ENCODE measurements around the gene CACNB1.

CACNB1 gene

DNA sequence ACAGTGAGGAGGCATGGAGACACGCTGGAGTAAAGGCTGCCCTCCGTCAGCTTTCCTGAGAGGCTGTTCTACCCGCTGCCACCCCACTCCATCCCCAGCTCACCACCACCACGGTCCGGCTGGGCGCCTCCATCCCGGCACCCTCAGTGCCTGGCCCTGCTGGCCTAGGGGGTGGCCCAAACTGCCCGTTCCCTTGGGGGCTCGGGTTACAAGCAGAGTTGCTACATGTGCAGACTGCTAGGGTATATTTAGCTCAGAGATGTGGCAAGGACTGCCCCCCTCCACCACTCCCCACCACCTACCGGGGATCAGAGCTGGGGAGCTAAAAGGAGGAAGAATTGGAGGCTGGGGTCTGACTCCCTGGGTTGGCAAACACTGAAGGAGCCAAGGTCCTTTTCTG, 4.1 kb downstream of the CACNB1 start:
- Histone ChIP-seq H3K4me1 (ENCODE audit: control insufficient read depth in 1 of 2, insufficient read depth in 1 of 2, low read depth in 1 of 2, low read length in 1 of 2) (peaks cover 7 to 18% of the 10 kb centered on the region in 2 experiments), H3K4me3 (ENCODE audit: low read depth in 1 of 2, low read length in 1 of 2) (no peak overlapping the region), H3K36me3 (no peaks in the 10 kb centered on the region), H3K9me3 (no peaks in the 10 kb centered on the region), H3K27me3 (peaks cover 56% of the 10 kb centered on the region), H3K27ac (no peak overlapping the region)
- TF ChIP-seq, protein P1, sequence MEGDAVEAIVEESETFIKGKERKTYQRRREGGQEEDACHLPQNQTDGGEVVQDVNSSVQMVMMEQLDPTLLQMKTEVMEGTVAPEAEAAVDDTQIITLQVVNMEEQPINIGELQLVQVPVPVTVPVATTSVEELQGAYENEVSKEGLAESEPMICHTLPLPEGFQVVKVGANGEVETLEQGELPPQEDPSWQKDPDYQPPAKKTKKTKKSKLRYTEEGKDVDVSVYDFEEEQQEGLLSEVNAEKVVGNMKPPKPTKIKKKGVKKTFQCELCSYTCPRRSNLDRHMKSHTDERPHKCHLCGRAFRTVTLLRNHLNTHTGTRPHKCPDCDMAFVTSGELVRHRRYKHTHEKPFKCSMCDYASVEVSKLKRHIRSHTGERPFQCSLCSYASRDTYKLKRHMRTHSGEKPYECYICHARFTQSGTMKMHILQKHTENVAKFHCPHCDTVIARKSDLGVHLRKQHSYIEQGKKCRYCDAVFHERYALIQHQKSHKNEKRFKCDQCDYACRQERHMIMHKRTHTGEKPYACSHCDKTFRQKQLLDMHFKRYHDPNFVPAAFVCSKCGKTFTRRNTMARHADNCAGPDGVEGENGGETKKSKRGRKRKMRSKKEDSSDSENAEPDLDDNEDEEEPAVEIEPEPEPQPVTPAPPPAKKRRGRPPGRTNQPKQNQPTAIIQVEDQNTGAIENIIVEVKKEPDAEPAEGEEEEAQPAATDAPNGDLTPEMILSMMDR (IDR thresholded peaks at IDR 0.05) = no peak

DNA sequence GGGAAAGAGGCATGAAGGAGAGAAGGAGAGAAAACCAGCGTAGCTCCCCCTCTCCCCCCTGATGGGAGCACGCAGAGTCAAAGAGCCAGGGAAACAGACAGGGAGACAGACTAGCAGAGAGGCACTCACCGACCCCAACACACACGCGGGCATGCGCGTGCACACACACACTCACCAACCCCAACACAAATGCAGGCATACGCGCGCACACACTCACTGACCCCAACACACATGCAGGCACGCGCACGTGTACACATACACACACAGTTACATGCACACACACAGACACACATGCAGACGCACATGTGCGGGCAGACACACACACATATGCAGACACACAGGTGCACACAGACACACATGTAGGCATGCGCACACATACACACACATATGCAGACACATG, 4.6 kb downstream of the CACNB1 start:
- no peak overlapping the region for H3K27ac ChIP-seq
- no peak overlapping the region for H3K4me3 ChIP-seq (ENCODE audit: low read depth in 1 of 2, low read length in 1 of 2)
- peaks cover 7 to 14% of the 10 kb centered on the region in 2 experiments for H3K4me1 ChIP-seq (ENCODE audit: control insufficient read depth in 1 of 2, insufficient read depth in 1 of 2, low read depth in 1 of 2, low read length in 1 of 2)
- H3K9me3 ChIP-seq = no peaks in the 10 kb centered on the region
- peaks cover 52% of the 10 kb centered on the region for H3K27me3 ChIP-seq
- TF ChIP-seq, protein P1 (IDR thresholded peaks at IDR 0.05) = no peak
- H3K36me3 ChIP-seq = no peaks in the 10 kb centered on the region

DNA sequence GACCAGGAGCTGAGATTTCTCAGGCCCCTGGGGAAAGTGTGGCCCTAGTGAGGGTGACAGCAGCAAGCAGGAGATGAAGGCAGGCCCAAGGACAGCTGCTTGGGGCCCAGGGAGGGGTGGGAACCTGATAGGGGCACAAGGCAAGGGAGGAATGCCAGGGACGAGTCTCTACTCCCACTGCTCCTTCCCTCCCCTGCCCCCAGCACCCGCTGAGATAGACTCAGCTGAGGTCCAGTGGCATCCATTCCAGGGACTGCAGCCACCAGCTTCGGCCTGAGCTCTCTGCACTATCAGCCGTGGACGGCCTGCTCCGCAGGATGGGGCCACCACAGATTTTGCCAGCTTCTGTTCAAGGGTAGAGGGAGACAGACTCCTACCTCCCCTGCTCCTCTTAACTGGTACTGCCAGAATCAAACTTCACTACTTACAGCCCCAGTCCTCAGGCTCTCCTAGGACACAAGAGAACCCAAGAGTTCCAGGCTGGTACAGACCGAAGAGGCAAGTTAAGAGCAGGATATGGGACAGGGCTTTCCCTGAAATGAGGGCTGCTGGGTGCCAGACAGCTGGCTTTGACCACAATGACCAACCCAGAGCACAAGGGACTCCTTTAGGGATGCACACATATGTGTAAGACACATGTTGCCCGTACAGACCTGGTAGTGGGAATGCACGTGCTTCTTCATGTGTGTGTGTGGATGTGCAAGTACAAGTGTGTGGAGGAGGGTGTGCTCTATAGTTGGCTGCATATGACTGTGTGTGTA, 5.5 kb downstream of the CACNB1 start:
- Histone ChIP-seq H3K27ac (no peak overlapping the region), H3K9me3 (no peaks in the 10 kb centered on the region), H3K36me3 (no peaks in the 10 kb centered on the region), H3K4me1 (ENCODE audit: control insufficient read depth in 1 of 2, insufficient read depth in 1 of 2, low read depth in 1 of 2, low read length in 1 of 2) (peaks cover 2 to 4% of the 10 kb centered on the region in 2 experiments), H3K27me3 (peaks cover 42% of the 10 kb centered on the region), H3K4me3 (ENCODE audit: low read depth in 1 of 2, low read length in 1 of 2) (no peak overlapping the region)
- TF ChIP-seq, protein P1 (IDR thresholded peaks at IDR 0.05) = no peak

DNA sequence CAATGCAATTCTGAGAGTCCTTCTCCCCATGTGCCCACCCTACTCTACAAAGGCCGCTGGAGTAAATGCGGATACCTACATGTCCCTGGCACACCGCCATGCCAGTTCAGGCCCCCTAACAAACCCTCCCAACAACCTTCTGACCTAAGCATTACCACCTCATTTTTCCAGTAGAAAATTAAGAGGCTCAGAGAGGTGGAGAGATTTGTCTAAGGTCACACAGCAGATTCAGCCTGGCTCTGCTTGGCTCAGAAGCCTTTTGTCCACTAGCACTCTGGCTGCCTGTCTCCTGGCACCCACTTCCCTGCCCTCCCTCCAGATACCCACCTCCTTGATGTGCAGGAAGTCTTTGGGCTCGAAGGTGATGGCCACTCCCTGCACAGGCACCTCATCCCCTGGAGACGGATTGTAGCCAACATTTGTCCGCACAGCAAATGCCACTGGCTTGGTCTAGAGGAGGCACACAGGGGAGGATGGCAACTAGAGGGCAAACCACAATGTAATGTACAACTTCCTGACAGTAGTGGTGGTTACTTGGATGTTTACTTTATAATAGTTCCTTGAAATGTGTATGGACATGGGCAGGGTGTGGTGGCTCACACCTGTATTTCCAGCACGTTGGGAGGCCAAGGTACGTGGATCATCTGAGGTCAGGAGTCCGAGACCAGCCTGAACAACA, 10.2 kb downstream of the CACNB1 start:
- H3K9me3 ChIP-seq = no peaks in the 10 kb centered on the region
- H3K4me1 ChIP-seq (ENCODE audit: control insufficient read depth in 1 of 2, insufficient read depth in 1 of 2, low read depth in 1 of 2, low read length in 1 of 2) = no peaks in the 10 kb centered on the region
- TF ChIP-seq, protein P1 (IDR thresholded peaks at IDR 0.05) = no peak
- H3K27me3 ChIP-seq = no peaks in the 10 kb centered on the region
- H3K27ac ChIP-seq = no peak overlapping the region
- no peaks in the 10 kb centered on the region for H3K36me3 ChIP-seq
- no peak overlapping the region for H3K4me3 ChIP-seq (ENCODE audit: low read depth in 1 of 2, low read length in 1 of 2)

DNA sequence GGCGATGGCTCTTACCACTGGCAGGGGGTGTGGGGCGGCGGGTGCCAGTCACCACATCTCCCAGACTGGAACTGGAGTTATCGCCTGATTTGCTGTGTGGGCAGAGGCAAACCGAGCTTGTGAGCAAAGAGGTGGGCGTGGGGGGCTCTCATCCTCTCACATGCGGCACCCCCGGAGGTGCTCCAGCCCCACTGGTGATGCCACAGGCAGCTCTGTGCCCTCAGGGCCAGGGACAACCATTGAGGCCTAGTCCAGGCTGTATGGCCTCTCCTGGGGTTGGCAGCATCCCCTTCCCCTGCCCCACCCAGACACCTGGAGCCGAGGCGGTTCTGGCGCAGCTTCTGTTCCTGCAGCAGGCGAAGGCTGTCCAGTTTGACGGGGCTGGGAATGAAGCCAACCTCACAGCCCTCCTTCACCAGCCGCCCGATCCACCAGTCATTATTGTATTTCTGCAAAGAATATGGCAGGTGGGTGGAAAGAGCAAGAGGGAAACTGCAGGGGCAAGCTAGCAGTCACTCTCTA, 10.9 kb downstream of the CACNB1 start:
- TF ChIP-seq, protein P1 (IDR thresholded peaks at IDR 0.05) = no peak
- no peaks in the 10 kb centered on the region for H3K36me3 ChIP-seq
- H3K9me3 ChIP-seq = no peaks in the 10 kb centered on the region
- no peaks in the 10 kb centered on the region for H3K4me1 ChIP-seq (ENCODE audit: control insufficient read depth in 1 of 2, insufficient read depth in 1 of 2, low read depth in 1 of 2, low read length in 1 of 2)
- no peak overlapping the region for H3K4me3 ChIP-seq (ENCODE audit: low read depth in 1 of 2, low read length in 1 of 2)
- H3K27ac ChIP-seq = no peak overlapping the region
- H3K27me3 ChIP-seq = no peaks in the 10 kb centered on the region
